Skeletal muscle cell (primary cell): ENCODE measurements around the gene TMEM198.

Source experiments
- DNase-seq: peaks from one replicate; pipeline ENCODE4 v3.0.0-alpha.2; 2010; ENCODE audit warnings: low read depth
- H3K4me3 ChIP-seq: 2 replicates; pipeline ENCODE4 v1.5.1; 2011; ENCODE audit warnings: low read depth, mild to moderate bottlenecking, control low read depth, low read length, moderate library complexity

TMEM198 gene

DNA sequence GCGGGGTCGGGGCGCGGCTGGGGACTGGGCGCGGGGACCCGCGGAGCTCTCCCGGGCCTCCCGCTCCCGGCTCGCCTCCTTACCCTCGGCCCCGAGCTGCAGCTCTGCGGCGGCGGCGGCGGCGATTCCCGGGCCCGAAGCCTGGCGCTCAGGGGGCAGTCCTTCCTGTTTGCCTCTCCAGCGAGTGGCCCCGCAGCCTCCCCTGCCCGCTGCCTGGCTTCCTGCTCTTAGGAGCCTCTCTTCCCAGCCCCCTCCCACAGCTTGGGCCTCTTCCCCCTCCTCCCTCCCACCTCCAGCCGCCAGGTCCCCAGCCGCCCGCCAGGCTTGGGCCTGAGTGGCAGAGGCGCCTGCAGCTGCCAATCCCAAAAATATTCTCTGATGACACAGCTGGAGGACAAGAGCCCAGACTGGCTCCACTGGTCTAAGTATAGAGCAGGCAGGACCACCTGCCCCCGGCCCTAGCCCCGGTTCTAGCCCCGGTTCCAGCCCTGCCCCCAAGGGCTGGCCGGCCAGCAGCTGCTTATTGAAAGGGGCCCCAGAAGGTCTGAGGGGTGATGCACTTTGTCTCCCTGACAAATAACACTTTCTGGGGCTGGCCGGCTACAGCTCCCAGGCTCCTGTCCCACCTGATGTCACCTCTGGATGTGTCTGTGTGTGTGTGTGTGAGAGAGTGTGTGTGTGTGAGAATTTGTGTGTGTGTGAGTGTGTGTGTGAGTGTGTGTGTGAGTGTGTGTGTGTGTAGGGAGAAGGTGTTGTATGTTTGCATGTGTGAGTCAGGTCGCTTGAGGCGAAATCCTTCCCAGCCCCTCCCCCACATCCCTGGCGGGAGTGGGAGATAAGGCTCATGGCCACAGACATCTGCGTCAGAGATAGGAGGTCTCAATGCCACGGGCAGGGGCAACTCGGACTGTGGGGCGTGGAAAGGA is 27.7 kb downstream of the TMEM198 start, which contains the start of gene OBSL1:
OBSL1 (minus strand) TSS at position 229 of the 926 bp plus-strand sequence. CDS start 307 bp downstream, outside the sequence.
- DNase-seq: peak; percentile 51
- peak within 1 kb of the TSS; percentile 67 for H3K4me3 ChIP-seq

DNA sequence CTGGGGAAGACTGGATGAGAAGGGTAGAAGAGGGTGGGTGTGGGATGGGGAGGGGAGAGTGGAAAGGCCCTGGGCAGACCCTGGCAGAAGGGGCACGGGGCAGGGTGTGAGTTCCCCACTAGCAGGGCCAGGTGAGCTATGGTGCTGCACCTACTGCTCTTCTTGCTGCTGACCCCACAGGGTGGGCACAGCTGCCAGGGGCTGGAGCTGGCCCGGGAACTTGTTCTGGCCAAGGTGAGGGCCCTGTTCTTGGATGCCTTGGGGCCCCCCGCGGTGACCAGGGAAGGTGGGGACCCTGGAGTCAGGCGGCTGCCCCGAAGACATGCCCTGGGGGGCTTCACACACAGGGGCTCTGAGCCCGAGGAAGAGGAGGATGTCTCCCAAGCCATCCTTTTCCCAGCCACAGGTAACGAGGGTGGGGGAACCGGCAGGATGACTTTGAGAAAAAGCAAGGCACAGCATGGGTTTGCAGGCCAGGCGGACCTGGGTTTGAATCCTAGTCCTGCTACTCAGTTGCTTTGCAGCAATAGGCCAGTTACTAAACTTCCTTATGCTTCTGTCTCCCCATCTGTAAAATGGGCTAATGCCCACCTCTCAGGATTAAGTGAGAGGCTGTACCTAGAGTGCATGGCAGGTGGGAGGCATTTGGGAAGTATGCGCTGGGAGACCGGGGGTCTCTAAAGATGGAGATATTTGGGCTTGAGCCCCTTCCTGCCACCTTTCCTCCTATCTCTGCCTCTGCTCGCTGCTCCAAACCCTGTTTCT is 28.6 kb downstream of the TMEM198 start, which contains the start of gene INHA:
INHA (plus strand) TSS at position 74 of the 765 bp plus-strand sequence; CDS start at position 139, 65 bp downstream.
- DNase-seq: no peak
- peak within 1 kb of the TSS; percentile 67 for H3K4me3 ChIP-seq

DNA sequence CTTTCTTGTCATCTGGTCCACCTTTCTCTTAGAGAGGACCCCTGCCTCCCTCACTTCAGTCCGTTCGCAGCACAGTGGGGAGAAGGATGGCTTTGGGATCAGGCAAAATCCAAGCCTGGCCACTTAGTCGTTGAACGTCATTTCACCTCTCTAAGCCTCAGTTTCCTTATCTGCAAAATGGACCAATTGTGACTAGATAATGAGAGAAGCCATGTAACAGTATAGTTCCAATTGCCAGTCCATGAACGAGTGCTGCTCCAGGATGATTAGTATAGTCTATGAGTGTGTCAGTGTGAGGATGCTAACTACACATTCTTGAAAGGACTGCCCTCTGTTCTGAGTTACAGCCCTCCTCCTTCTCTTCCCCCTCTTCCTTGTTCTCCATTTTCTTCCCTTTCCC is 29.3 kb downstream of the TMEM198 start:
- DNase-seq: no peak
- no peak overlapping the region for H3K4me3 ChIP-seq

DNA sequence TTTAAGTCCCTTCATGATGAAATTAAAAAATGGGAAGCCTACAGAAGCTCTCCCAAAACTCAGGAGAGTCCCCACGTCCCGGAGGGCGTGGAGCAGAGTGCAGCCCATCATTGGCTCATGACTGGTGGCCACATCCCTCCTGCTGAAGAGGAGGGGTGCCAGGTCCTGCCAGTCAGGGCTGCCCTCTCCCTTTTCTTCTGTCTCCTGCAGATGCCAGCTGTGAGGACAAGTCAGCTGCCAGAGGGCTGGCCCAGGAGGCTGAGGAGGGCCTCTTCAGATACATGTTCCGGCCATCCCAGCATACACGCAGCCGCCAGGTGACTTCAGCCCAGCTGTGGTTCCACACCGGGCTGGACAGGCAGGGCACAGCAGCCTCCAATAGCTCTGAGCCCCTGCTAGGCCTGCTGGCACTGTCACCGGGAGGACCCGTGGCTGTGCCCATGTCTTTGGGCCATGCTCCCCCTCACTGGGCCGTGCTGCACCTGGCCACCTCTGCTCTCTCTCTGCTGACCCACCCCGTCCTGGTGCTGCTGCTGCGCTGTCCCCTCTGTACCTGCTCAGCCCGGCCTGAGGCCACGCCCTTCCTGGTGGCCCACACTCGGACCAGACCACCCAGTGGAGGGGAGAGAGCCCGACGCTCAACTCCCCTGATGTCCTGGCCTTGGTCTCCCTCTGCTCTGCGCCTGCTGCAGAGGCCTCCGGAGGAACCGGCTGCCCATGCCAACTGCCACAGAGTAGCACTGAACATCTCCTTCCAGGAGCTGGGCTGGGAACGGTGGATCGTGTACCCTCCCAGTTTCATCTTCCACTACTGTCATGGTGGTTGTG is 30.9 kb downstream of the TMEM198 start:
- no peak overlapping the region for H3K4me3 ChIP-seq

DNA sequence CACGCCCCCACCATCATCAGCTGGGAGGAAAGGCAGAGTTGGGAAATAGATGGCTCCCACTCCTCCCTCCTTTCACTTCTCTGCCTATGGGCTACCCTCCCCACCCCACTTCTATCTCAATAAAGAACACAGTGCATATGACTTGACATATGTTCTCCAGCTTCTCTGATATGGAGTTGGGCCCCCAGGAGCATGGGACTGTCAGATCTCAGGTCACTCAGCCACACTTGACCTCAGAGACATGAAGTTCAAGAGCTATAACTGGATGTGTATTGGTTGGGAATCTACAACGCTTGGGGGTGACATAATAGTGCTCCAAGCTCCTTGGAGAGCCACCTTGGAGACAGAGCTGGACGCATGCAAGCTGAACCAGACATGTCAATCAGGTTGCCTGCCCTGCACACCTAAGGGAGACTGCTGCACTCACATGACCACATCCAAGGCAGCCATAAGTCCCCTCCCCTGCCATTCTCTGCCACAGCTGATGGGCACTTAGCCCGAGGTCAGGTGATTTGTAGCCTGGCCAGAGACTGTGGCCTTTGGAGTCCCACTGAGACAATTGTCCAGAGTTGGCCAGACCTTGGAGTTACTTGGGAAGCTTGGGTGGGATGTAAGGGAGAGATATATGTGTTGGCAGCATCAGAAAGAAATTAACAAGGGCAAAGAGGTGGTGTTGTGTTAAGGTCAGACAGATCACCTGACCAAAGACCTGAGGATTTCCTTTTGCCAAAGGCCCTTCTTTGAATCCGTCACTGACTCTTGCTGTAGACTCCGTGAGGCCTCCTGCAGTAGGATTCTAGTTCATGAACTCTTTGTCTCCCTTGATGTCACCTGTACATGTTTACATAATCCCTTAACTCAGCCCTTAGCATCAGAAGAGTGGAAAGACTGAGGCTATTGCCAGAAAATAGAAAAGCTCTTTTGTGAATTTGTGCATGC is 32.0 kb downstream of the TMEM198 start:
- H3K4me3 ChIP-seq: no peak overlapping the region
- no peak for DNase-seq

More for the DNA sequence above, 30.9 kb downstream of the TMEM198 start:
- no peak for DNase-seq

DNA sequence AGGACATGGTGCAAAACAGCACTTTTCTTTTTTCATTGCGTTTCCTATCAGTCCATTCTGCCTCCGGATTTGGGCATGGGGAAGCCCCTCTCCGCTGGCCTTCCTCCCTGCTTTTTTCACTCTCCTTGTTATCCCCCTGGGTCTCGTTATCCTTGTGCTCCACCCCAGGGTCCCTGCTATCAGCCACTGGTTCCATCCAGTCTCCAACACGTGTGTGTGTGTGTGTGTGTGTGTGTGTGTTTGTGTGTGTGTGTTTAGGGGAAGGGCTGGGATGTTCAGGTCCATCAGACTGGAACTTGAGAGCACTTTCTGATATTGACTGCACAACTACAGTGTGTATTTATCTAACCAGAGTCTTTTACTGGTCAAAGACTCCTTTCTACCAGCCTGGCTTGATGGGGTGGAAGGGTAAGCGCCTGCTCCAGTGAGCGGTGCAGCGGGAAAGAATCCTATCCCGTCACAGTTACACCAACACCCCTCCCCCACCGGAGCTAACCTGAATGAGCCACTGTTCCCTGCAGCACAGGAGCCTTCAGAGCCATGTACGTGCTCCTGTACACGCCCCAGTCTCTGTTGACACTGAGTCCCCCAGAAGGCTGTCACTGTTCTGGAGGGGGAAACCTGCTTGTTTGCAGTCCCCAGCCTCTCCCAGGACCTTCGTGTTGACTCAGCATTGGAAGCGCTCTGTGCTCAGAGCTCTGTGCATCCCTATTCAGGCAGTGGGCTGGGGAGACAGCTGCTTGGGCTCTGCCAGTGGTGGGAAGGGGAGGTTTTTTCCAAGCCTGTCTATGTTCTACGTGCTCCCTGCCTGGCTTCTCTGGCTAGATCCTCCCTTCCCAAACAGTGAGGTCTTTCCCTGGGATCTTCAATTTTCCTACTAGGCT is 32.9 kb downstream of the TMEM198 start:
- H3K4me3 ChIP-seq: no peak overlapping the region
- no peak for DNase-seq

DNA sequence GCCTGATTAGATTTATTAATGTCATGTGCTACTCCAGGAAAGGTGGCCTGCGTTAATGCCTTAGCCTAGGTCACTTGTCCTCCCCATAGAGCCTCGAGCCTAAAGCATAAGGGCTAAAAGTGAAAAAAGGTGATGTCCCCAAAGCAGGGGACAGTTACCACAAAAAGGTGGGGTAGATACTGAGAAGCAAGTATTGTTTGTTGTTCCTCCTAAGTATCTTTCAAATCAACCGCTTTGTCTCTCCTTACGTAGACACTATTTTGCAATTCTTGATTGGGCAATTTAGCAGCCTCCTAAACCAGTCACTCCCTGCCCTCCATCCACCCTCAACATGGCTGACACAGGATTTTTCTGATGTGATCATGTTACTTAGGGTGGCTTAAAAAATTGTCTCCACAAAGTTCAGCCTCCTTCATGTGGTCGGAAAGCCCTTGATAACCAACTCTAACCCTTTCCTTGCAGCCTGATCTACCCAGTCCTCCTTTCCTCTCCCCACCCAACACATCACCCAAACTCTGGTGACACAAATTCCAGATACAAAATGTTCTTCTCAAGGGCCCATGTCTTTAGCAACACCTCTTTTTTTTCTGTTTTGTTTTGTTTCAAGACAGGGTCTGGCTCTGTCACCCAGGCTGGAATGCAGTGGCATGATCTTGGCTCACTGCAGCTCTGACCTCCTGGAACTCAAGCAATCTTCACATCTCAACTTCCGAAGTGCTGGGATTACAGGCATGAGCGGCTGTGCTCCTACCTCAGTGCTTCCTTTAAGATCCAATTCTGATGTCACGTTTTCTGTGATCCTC is 35.2 kb downstream of the TMEM198 start:
- no peak for DNase-seq
- no peak overlapping the region for H3K4me3 ChIP-seq

DNA sequence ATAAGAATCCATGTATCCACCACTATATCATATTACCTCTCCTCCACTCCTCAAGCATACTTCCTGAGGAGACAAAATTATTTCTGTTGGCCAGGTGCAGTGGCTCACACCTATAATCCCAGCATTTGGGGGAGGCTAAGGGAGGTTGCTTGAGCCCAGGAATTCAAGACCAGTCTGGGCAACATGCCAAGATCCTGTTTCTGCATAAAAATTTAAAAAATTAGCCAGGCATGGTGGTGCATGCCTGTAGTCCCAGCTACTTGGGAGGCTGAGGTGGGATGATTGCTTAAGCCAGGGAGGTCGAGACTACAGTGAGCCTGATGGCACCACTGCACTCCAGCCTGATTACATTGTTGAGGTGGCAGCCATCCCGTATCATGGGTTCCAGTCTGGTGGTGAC is 37.5 kb downstream of the TMEM198 start:
- no peak overlapping the region for H3K4me3 ChIP-seq
- no peak for DNase-seq

DNA sequence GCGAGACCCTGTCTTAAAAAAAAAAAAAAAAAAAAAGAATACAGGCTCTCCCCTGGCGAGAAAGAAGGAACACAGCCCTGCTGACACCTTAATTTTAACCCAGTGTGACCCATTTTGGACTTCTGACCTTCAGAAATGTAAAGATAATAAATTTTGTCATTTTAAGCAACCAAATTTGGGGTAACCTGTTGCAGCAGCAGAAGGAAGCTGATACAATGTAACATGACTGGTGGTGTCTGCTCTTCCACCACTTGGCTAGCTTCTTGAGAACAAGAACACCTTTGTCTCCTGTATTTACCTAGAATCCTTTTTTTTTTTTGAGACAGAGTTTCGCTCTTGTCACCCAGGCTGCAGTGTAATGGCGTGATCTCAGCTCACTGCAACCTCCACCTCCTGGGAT is 47.3 kb downstream of the TMEM198 start:
- no peak for DNase-seq
- no peak overlapping the region for H3K4me3 ChIP-seq

DNA sequence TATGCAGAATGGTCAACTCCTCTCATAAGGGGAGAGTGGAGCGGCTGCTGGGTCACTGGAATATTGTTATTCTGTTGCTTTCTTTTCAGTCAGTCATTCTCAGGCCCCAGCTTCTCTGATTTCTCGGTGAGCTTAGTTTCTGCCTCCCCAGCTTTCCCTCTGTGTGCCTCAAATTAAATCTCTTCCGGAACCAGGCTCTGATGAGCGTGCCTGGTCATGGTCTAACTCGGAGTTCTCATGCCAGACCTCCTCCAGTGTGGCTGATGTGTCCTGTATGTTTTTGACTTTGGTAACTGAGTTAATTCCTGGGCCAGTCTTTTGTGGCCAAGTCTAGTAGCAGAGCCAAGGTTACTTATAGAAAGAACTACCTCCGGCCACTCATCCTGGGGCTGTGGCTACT is 48.9 kb downstream of the TMEM198 start:
- no peak overlapping the region for H3K4me3 ChIP-seq
- DNase-seq: no peak

DNA sequence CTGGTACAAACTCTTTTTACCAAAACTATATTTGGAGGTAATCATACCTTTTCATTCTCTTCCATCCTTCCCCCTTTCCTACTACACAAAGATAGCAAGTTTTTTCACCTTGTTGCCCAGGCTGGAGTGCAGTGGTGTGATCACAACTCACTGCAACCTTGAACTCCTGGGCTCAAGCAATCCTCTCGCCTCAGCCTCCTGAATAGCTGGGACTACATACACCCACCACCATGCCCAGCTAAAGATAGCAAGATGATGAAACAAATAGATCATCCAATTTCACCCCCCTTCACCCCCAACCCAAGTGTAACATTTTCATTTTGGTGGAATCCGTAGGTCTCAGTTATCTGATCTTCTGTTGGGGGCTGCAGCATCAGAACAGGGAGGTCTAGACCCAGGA is 49.3 kb downstream of the TMEM198 start:
- no peak for DNase-seq
- H3K4me3 ChIP-seq: no peak overlapping the region

DNA sequence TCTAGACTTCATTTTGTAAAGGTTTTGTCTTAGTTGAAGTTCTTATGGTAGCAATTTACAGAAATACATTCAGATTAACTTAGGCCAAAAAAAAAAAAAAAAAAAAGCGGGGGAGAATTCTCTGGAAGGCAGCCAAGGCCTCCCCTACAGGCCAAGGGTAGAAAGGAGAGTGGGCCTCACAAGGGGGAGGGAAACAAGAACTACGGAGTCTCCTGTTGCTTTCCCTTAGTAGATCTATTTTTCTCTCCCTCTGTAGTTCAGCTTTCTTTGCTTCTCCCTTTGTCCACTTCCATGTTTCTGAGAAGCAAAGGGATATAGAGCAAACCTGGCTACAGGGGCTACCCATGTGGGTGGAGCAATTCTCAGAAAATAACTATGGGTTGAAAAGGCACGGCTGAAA is 51.4 kb downstream of the TMEM198 start:
- peak; percentile 30 for DNase-seq
- H3K4me3 ChIP-seq: no peak overlapping the region

DNA sequence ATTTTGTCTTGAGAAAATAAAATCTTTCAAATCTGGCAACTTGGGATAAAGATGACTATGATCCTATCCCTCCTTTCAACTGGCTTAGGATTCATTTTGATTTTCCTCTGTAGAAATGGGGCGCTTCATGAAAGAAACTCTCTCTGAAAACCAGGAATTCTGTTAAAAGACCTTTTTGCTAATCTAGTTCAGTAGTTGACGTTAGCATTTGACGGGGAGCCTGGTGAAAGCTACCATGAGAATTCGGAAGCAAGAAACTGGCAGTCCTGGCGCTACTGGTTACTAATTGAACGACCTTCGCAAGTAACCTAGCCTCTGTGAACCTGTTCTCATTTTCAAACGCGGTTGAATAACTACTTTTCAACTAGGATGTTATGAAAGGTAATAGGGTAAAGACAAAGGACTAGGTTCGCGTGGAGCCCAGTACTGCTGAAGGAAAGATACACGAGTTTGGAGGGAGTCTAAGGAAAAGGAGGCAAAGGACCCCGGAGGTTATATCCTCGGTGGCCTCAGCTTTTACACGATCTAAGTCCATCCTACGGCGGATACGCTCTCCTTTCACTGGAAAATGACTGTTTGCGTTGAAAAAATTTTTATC is 53.2 kb downstream of the TMEM198 start:
- H3K4me3 ChIP-seq: peak overlapping the region; percentile 80
- DNase-seq: no peak

DNA sequence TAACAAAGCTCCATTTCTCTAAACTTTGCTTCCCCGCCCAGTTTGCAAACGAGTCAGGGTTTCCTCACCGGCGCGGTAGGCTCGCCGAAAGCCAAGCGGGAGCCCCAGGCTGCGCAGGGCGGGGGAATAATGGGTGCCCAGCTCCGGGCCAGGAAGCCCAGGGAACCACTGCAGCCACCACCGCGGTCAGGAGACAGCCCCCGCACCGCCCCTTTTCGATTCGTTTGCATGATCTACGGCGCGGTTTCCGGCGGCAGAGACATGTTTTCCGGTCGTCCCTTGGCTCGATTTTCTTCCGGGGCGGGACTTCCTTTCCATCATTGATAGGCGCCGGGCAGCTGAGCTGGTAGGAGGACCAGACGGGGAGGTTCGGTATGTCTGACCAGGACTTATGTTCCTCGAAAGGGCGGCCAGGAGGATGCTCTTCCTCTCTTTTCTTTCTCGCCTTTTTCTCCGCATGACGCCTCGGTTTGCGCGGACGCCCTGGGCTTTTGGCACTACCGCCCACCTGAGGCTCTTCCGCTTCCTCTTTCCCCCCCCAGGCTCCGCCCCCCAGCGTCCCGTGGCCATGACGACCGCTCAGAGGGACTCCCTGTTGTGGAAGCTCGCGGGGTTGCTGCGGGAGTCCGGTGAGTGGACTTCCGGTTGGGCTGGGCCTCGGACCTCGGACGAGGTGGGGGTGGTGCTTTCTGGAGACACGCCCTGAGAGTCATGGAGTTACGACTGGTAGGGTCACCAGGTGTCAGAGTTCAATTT is 53.9 kb downstream of the TMEM198 start, which contains the start of gene STK11IP:
STK11IP (plus strand) TSS at position 306 of the 756 bp plus-strand sequence; CDS start at position 569, 263 bp downstream.
- peak within 1 kb of the TSS; percentile 80 for H3K4me3 ChIP-seq
- peak; percentile 88 for DNase-seq

DNA sequence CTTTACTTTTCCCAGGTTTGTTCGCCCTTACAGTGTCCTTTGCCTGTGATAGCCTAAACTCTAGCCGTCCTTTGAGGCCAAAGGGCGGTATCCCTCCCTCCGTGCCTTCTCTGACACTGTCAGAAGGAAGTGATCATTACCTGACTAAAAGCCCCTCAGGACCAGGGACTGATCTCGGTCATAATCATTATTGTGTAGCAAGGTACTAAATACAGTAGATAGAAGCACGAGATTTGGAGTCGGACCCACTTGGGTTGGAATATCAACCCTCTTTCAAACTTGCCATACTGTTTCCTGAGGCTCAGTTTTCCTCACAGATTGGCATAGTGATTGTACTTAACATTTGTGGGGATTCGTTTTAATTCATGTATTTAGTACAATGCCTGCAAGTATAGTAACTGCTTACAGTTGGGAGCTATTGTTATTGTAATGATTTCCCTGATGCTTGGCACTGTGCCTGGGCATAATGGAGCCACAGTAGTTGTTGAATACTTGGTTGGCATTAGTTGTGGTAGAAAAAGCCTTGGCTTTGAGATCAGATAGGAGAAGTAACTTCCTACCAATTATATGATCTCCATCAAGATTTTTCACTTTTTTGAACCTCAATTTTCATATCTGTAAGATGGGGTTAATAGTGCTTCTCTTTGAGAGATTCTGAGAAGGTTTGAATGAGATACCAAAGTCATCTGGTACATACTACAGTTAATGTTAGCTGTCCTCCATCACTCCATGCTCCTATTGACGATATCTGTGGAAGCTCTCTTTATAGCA is 54.7 kb downstream of the TMEM198 start:
- peak overlapping the region; percentile 80 for H3K4me3 ChIP-seq
- no peak for DNase-seq
